Bronchial smooth muscle cell (primary cell): ENCODE measurements around the gene ACOT2. TPM values are rescaled to one million over a fixed set of nuclear protein-coding genes. Genes with fewer than 3 reads are reported as not detected.

ENCODE experiments used
- total RNA-seq: library from RNA; depleted of rRNA; stranded (reverse); fragments of >200 nt; gene quantifications from 2 replicates; pipeline ENCODE4 v1.2.1, GENCODE V29; 2014

ACOT2 gene
- 19.3 and 35.3 TPM in 2 replicates for total RNA-seq

GRCh38 chr14:73569185-73569958, at the start of gene ACOT2:
TSS of gene ACOT2 (plus strand) at chr14:73569213. CDS start at chr14:73569241, 28 bp downstream.

GRCh38 chr14:73591690-73592449, 22.9 kb downstream of the ACOT2 start, which contains the start of gene ACOT4:
TSS of gene ACOT4 (plus strand) at chr14:73591873. CDS start at chr14:73591960, 87 bp downstream.

GRCh38 chr14:73612339-73613045, 43.5 kb downstream of the ACOT2 start, which contains the start of gene ACOT6:
TSS of gene ACOT6 (plus strand) at chr14:73612517. CDS start at chr14:73612572, 55 bp downstream.

Other genes with a start within 250 kb of the ACOT2 start
- 18.0 and 20.1 TPM in 2 replicates for gene NUMB, start 110.7 kb upstream of the ACOT2 start, total RNA-seq
- gene RIOX1, start 78.3 kb upstream of the ACOT2 start, total RNA-seq, result 9.5 and 10.8 TPM in 2 replicates
- gene ACOT1, start 32.1 kb upstream of the ACOT2 start, total RNA-seq, result 2.7 and 6.0 TPM in 2 replicates
- gene HEATR4, start 10.3 kb upstream of the ACOT2 start, total RNA-seq, result under 0.01 and 0.09 TPM in 2 replicates
- 0.26 and 0.32 TPM in 2 replicates for gene ACOT4, start 22.7 kb downstream of the ACOT2 start, total RNA-seq
- not detected in 2 replicates for gene ACOT6, start 43.3 kb downstream of the ACOT2 start, total RNA-seq
- gene DNAL1, start 75.8 kb downstream of the ACOT2 start, total RNA-seq, result 4.8 and 5.4 TPM in 2 replicates
- 9.2 and 13.7 TPM in 2 replicates for gene PNMA1, start 145.2 kb downstream of the ACOT2 start, total RNA-seq